HG02759 (cell line): Measurements from ENCODE around the gene SHISA5.

Experiments
- ATAC-seq: cut with Tn5 transposase; IDR thresholded peaks from one replicate; pipeline ENCODE4 v1.9.1; 2021; ENCODE audit warnings: mild to moderate bottlenecking, moderate library complexity; ENCODE audit not compliant: unreplicated experiment

SHISA5 gene

DNA sequence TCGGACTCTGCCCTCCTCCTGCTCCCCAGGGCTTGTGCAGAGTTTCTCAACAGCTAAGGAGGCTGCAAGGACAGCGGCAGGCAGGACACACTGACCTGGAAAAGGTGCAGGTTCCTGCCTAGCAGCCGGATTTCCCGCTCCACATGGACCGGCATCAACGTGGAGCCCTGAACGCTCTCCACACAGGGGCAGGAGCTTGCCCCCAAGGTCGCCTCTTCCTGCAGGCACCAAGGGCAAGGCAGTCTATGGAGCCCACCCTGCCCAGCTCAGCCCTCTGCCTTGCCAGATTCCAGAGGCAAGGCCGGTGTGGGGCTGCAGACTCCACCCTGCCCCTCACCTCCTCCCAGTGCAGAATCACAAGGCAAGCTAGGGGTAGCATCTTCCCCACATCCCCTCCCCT is 84.8 kb downstream of the SHISA5 start:
- ATAC-seq: no peak

DNA sequence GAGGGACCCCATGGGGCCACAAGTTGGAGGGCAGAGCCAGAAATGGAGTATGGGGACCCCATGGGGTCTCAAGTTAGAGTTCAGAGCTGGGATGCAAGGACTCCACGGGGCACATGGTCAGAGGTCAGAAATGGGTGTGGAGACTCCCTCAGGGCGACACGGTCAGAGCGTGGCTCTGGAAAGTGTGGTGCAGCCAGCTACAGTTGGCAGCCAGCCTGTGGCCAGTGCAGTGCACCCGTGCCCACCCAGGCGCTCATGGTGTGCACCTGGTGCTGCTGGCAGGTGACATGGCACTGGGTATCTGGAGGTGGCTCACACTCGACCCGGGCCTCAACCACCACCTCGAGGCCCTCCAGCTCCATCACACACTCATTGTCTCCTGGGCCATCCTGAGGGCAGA is 85.3 kb downstream of the SHISA5 start:
- no peak for ATAC-seq

DNA sequence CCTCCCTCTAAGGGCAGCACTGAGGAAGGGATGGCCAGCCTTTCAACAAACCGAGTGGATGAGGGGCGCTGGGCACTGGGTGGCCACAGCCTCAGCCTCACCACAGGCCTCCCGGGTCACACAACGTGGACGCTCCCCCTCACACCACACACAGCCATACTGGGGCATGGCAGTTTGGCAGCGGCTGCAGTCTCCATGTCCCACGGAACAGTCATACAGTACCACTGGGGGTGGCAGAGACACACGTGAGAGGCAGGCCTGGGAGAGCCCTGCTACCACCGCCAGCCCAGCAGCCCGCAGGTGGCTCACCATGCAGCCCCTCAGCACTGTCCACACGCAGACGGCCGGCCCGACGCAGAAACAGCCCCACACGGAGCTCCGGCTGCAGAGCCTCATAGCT is 85.8 kb downstream of the SHISA5 start:
- no peak for ATAC-seq
